PFSK-1 (cell line): Measurements from ENCODE around the gene TMEM139.

Experiments used
- FOXP2 ChIP-seq: optimal IDR thresholded peaks from 2 replicates; pipeline ENCODE3; 2011; ENCODE audit warnings: borderline replicate concordance, control low read depth, inconsistent platforms; ENCODE audit not compliant: insufficient read depth; ENCODE audit errors: extremely low read length, extremely low read depth
- POLR2AphosphoS5 ChIP-seq: IDR thresholded peaks from 2 replicates; pipeline ENCODE4 v1.6.1; 2012; ENCODE audit warnings: low read depth, mild to moderate bottlenecking, control low read depth, low read length, moderate library complexity
- SIN3A ChIP-seq: IDR thresholded peaks from 2 replicates; pipeline ENCODE4 v1.6.1; 2012; ENCODE audit warnings: mild to moderate bottlenecking, low read length, moderate library complexity, borderline replicate concordance; ENCODE audit not compliant: insufficient read depth
- TAF1 ChIP-seq: IDR thresholded peaks from 2 replicates; pipeline ENCODE4 v1.6.1; 2012; ENCODE audit warnings: low read length, control low read depth, borderline replicate concordance; ENCODE audit not compliant: insufficient read depth
- TF ChIP-seq, protein P1 (sequence below), 2 experiments: IDR thresholded peaks; 2 replicates each; pipeline versions ENCODE4 v1.6.1 to v1.8.0; 2011 to 2012; ENCODE audit warnings: low read depth in 2 of 2, low read length in 2 of 2, control low read depth in 1 of 2, inconsistent platforms in 1 of 2, mild to moderate bottlenecking in 1 of 2, moderate library complexity in 1 of 2; ENCODE audit not compliant: insufficient read depth in 1 of 2

DNA sequence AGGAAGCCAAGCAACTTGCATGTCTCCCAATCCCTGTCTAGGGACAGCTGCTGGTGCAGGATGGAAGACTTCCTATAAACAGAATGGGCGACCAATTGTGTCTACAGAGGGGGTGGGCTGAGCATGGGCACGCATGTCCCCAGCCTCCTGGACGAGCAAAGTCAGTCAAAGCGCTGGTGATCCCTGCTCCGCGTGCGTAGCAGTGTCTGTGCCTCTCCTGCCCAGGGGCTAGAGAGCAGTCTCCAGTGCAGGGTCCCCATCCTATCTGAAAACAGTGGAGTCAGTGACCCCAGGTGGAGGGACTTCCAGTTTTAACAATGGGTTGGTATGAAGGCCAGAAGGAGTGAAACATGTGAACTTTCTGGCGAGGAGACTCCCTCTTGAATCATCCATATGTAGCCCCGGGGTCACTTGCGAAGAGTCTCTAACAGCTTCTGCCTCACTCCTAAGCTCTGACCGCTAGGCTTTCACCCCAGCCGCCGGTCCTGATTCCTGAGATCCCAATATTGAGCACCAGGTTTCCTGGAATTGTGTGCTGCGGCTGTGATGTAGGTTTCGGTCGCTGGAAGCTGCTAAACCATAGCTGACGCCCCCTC is 2.7 kb downstream of the TMEM139 start:
- TF ChIP-seq TAF1: no peak
- no peak for TF ChIP-seq SIN3A
- TF ChIP-seq POLR2AphosphoS5: no peak
- TF ChIP-seq, protein P1, sequence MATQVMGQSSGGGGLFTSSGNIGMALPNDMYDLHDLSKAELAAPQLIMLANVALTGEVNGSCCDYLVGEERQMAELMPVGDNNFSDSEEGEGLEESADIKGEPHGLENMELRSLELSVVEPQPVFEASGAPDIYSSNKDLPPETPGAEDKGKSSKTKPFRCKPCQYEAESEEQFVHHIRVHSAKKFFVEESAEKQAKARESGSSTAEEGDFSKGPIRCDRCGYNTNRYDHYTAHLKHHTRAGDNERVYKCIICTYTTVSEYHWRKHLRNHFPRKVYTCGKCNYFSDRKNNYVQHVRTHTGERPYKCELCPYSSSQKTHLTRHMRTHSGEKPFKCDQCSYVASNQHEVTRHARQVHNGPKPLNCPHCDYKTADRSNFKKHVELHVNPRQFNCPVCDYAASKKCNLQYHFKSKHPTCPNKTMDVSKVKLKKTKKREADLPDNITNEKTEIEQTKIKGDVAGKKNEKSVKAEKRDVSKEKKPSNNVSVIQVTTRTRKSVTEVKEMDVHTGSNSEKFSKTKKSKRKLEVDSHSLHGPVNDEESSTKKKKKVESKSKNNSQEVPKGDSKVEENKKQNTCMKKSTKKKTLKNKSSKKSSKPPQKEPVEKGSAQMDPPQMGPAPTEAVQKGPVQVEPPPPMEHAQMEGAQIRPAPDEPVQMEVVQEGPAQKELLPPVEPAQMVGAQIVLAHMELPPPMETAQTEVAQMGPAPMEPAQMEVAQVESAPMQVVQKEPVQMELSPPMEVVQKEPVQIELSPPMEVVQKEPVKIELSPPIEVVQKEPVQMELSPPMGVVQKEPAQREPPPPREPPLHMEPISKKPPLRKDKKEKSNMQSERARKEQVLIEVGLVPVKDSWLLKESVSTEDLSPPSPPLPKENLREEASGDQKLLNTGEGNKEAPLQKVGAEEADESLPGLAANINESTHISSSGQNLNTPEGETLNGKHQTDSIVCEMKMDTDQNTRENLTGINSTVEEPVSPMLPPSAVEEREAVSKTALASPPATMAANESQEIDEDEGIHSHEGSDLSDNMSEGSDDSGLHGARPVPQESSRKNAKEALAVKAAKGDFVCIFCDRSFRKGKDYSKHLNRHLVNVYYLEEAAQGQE (IDR thresholded peaks at IDR 0.05; ENCODE audit: insufficient read depth in 1 of 2, low read depth in 2 of 2, low read length in 2 of 2): no peak
- no peak for TF ChIP-seq FOXP2
